ENCODE results near the gene SCN5A. TPM values are rescaled to one million over a fixed set of nuclear protein-coding genes. Genes with fewer than 3 reads are reported as not detected.
A peak's percentile ranks its signal among the peaks of the same experiment; 100 is the strongest.

SCN5A gene
- total and polyA plus RNA-seq, 2 experiments from 2014 or later, result 0.97 to 1.3 TPM

- no peaks in the 10 kb centered on the region for H4K20me1 ChIP-seq (ENCODE audit: insufficient read depth, poor library complexity, severe bottlenecking)
- H3K9me2 ChIP-seq (replicated peaks; ENCODE audit: insufficient read depth), result no peaks in the 10 kb centered on the region
- no peaks in the 10 kb centered on the region for H3K9me3 ChIP-seq (ENCODE audit: low read depth)
- H2AFZ ChIP-seq, result no peak overlapping the region
- no peaks in the 10 kb centered on the region for H3K79me2 ChIP-seq
- WGBS (ENCODE audit: low lambda C conversion rate, missing lambda C conversion rate), result 81% methylated on average over 8 of the region's 8 CpGs
- H3K4me1 ChIP-seq (ENCODE audit: insufficient read depth), result no peaks in the 10 kb centered on the region
- H3K27me3 ChIP-seq, result no peaks in the 10 kb centered on the region
- no peak overlapping the region for H3K4me2 ChIP-seq
- no peak for TF ChIP-seq EZH2phosphoT487 (IDR thresholded peaks at IDR 0.05; ENCODE audit: low read depth, severe bottlenecking, unreplicated experiment)
- no peak for TF ChIP-seq EZH2 (IDR thresholded peaks at IDR 0.05; ENCODE audit: borderline replicate concordance)
- TF ChIP-seq, protein P1, sequence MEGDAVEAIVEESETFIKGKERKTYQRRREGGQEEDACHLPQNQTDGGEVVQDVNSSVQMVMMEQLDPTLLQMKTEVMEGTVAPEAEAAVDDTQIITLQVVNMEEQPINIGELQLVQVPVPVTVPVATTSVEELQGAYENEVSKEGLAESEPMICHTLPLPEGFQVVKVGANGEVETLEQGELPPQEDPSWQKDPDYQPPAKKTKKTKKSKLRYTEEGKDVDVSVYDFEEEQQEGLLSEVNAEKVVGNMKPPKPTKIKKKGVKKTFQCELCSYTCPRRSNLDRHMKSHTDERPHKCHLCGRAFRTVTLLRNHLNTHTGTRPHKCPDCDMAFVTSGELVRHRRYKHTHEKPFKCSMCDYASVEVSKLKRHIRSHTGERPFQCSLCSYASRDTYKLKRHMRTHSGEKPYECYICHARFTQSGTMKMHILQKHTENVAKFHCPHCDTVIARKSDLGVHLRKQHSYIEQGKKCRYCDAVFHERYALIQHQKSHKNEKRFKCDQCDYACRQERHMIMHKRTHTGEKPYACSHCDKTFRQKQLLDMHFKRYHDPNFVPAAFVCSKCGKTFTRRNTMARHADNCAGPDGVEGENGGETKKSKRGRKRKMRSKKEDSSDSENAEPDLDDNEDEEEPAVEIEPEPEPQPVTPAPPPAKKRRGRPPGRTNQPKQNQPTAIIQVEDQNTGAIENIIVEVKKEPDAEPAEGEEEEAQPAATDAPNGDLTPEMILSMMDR (IDR thresholded peaks at IDR 0.05; ENCODE audit: poor library complexity), result no peak
- no peak overlapping the region for H3K27ac ChIP-seq
- no peaks in the 10 kb centered on the region for H3K36me3 ChIP-seq (replicated peaks; ENCODE audit: insufficient read depth, low read depth)
- peak; percentile 2 for DNase-seq (ENCODE audit: low spot score)
- H3K4me3 ChIP-seq, result no peak overlapping the region
Measured at GRCh38 chr3:38577371-38578080, 72.0 kb downstream of the SCN5A start.

GRCh38 chr3:38576526-38577370 is 72.7 kb downstream of the SCN5A start:
- 84% methylated on average over 15 of the region's 16 CpGs for WGBS (ENCODE audit: low lambda C conversion rate, missing lambda C conversion rate)
- TF ChIP-seq, protein P1 (IDR thresholded peaks at IDR 0.05; ENCODE audit: poor library complexity), result no peak
- TF ChIP-seq EZH2phosphoT487 (IDR thresholded peaks at IDR 0.05; ENCODE audit: low read depth, severe bottlenecking, unreplicated experiment) (no peak), EZH2 (IDR thresholded peaks at IDR 0.05; ENCODE audit: borderline replicate concordance) (no peak)
- H3K4me3 ChIP-seq, result no peak overlapping the region
- no peak overlapping the region for H3K4me2 ChIP-seq
- no peak overlapping the region for H3K27ac ChIP-seq
- H4K20me1 ChIP-seq (ENCODE audit: insufficient read depth, poor library complexity, severe bottlenecking), result no peaks in the 10 kb centered on the region
- H3K9me2 ChIP-seq (replicated peaks; ENCODE audit: insufficient read depth), result no peaks in the 10 kb centered on the region
- DNase-seq (ENCODE audit: low spot score), result peak; percentile 2
- H3K79me2 ChIP-seq, result no peaks in the 10 kb centered on the region
- no peaks in the 10 kb centered on the region for H3K9me3 ChIP-seq (ENCODE audit: low read depth)
- H3K36me3 ChIP-seq (replicated peaks; ENCODE audit: insufficient read depth, low read depth), result no peaks in the 10 kb centered on the region
- H3K4me1 ChIP-seq (ENCODE audit: insufficient read depth), result no peaks in the 10 kb centered on the region
- H3K27me3 ChIP-seq, result no peaks in the 10 kb centered on the region
- no peak overlapping the region for H2AFZ ChIP-seq

GRCh38 chr3:38576131-38576525 is 73.4 kb downstream of the SCN5A start:
- Histone ChIP-seq H3K9me2 (replicated peaks; ENCODE audit: insufficient read depth) (no peaks in the 10 kb centered on the region), H4K20me1 (ENCODE audit: insufficient read depth, poor library complexity, severe bottlenecking) (no peaks in the 10 kb centered on the region), H3K4me3 (no peak overlapping the region), H3K4me1 (ENCODE audit: insufficient read depth) (no peaks in the 10 kb centered on the region), H3K9me3 (ENCODE audit: low read depth) (no peaks in the 10 kb centered on the region), H3K79me2 (no peaks in the 10 kb centered on the region), H3K36me3 (replicated peaks; ENCODE audit: insufficient read depth, low read depth) (no peaks in the 10 kb centered on the region), H3K4me2 (no peak overlapping the region), H2AFZ (no peak overlapping the region), H3K27ac (no peak overlapping the region), H3K27me3 (no peaks in the 10 kb centered on the region)
- no peak for TF ChIP-seq EZH2 (IDR thresholded peaks at IDR 0.05; ENCODE audit: borderline replicate concordance)
- TF ChIP-seq, protein P1 (IDR thresholded peaks at IDR 0.05; ENCODE audit: poor library complexity), result no peak
- no peak for TF ChIP-seq EZH2phosphoT487 (IDR thresholded peaks at IDR 0.05; ENCODE audit: low read depth, severe bottlenecking, unreplicated experiment)
- 94% methylated on average over 5 of the region's 5 CpGs for WGBS (ENCODE audit: low lambda C conversion rate, missing lambda C conversion rate)
- DNase-seq (ENCODE audit: low spot score), result peak; percentile 2

Measured in hepatocyte (in vitro differentiated cells).